HUES64 (cell line): ENCODE results near the gene GRAMD2B.
A peak's percentile ranks its signal among the peaks of the same experiment; 100 is the strongest.
"Not testable (repeated sequence)": the region's sequence is repeated elsewhere in the genome, so short reads cannot be mapped to it uniquely, and the experiment has no call there.

Experiments used
- H3K27ac ChIP-seq: 2 replicates; pipeline ENCODE4 v1.7.0; 2013; ENCODE audit warnings: low read depth, low read length, inconsistent platforms
- H3K27me3 ChIP-seq: 2 replicates; pipeline ENCODE4 v1.6.1; 2013; ENCODE audit warnings: mild to moderate bottlenecking, low read length; ENCODE audit not compliant: insufficient read depth
- H3K36me3 ChIP-seq: 2 replicates; pipeline ENCODE4 v1.6.1; 2013; ENCODE audit warnings: mild to moderate bottlenecking, low read length; ENCODE audit not compliant: insufficient read depth
- H3K4me1 ChIP-seq: 2 replicates; pipeline ENCODE4 v1.6.1; 2013; ENCODE audit warnings: mild to moderate bottlenecking, low read length, moderate library complexity; ENCODE audit not compliant: insufficient read depth
- H3K4me3 ChIP-seq: 2 replicates; pipeline ENCODE4 v1.5.1; 2013; ENCODE audit warnings: mild to moderate bottlenecking, low read length, moderate library complexity
- H3K9ac ChIP-seq: 2 replicates; pipeline ENCODE4 v1.6.1; 2013; ENCODE audit warnings: mild to moderate bottlenecking, low read depth, low read length
- H3K9me3 ChIP-seq: 2 replicates; pipeline ENCODE4 v1.6.1; 2013; ENCODE audit warnings: low read depth, low read length; ENCODE audit not compliant: insufficient read depth
- WGBS: fragments of 150-250, 120-280 bp; methylation state at CpG from one replicate; pipeline ENCODE4 v1.1.7; 2013; ENCODE audit warnings: missing lambda C conversion rate; 5-methylcytosine and 5-hydroxymethylcytosine counted together

The GRAMD2B gene

DNA sequence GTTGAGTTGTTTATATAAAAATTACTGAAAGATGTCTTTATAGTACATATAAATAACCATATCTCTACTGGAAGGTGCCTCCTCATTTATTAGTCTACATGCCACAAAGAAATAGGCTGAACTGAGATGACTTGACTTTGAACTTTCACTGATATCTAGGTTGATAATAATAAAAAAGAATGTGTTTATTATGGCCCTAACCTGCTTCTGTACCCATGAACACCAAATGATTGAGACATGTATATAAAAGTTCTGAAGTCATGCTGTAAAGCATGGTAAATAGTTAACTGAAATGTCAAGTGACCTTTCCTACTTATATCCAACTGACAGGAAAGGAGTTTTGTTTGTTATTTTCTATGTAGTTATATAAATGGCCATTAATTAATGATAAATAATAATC lies 33.2 kb upstream of the GRAMD2B start:
- Histone ChIP-seq H3K27ac (no peak overlapping the region), H3K27me3 (no peaks in the 10 kb centered on the region), H3K9ac (no peak overlapping the region), H3K36me3 (no peaks in the 10 kb centered on the region), H3K4me3 (no peak overlapping the region), H3K4me1 (peaks cover 11% of the 10 kb centered on the region; the same call in 1 of the 2 replicates), H3K9me3 (peaks cover 6% of the 10 kb centered on the region; the same call in 1 of the 2 replicates)

- Histone ChIP-seq H3K9me3 (peaks cover 6% of the 10 kb centered on the region; the same call in 1 of the 2 replicates), H3K27ac (no peak overlapping the region), H3K4me3 (no peak overlapping the region), H3K27me3 (no peaks in the 10 kb centered on the region), H3K36me3 (no peaks in the 10 kb centered on the region), H3K4me1 (peaks cover 12% of the 10 kb centered on the region; the same call in 1 of the 2 replicates), H3K9ac (no peak overlapping the region)
- no CpG with 5 or more reads among the region's 1 CpG for WGBS
Measured at GRCh38 chr5:126391386-126391785, 31.8 kb upstream of the GRAMD2B start.

GRCh38 chr5:126394211-126394788 lies 28.9 kb upstream of the GRAMD2B start:
- Histone ChIP-seq H3K4me1 (peaks cover 12% of the 10 kb centered on the region; the same call in 1 of the 2 replicates), H3K9ac (no peak overlapping the region), H3K27ac (no peak overlapping the region), H3K36me3 (no peaks in the 10 kb centered on the region), H3K9me3 (peaks cover 11% of the 10 kb centered on the region; the same call in 1 of the 2 replicates), H3K4me3 (no peak overlapping the region), H3K27me3 (no peaks in the 10 kb centered on the region)
- 80% methylated on average over 7 of the region's 7 CpGs for WGBS

- Histone ChIP-seq H3K27me3 (no peaks in the 10 kb centered on the region), H3K9ac (no peak overlapping the region), H3K27ac (no peak overlapping the region), H3K9me3 (peaks cover 19% of the 10 kb centered on the region), H3K36me3 (no peaks in the 10 kb centered on the region), H3K4me3 (no peak overlapping the region), H3K4me1 (peaks cover 12% of the 10 kb centered on the region; the same call in 1 of the 2 replicates)
- 73% methylated on average over 2 of the region's 2 CpGs for WGBS
Measured at GRCh38 chr5:126395198-126395597, 28.0 kb upstream of the GRAMD2B start.

DNA sequence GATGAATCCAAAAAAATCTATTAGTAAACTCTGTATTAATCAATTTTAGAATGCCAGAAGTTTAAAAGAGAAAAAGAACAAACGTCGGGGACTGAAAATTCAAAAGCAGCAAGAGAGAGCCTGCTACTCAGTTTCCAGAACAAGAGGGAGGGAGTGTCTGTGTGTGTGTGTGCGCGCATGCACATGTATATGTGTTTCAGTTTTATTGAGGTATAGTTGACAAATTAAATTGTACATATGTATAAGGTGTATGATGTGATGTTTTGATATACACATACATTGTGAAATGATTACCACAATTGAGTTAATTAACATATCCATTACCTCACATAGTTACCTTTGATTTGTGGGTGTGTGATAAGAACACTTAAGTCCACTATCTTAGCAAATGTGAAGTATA lies 27.6 kb upstream of the GRAMD2B start:
- H3K4me3 ChIP-seq = no peak overlapping the region
- H3K36me3 ChIP-seq = no peaks in the 10 kb centered on the region
- H3K27me3 ChIP-seq = no peaks in the 10 kb centered on the region
- H3K9ac ChIP-seq = no peak overlapping the region
- H3K9me3 ChIP-seq = peaks cover 23% of the 10 kb centered on the region
- WGBS = 79% methylated on average over 4 of the region's 4 CpGs
- no peak overlapping the region for H3K27ac ChIP-seq
- peaks cover 12% of the 10 kb centered on the region; the same call in 1 of the 2 replicates for H3K4me1 ChIP-seq

GRCh38 chr5:126396721-126397120 lies 26.5 kb upstream of the GRAMD2B start:
- not testable (repeated sequence) for H3K9ac ChIP-seq, H3K27me3 ChIP-seq, H3K27ac ChIP-seq, H3K36me3 ChIP-seq, H3K4me3 ChIP-seq
- WGBS = 91% methylated on average over 1 of the region's 1 CpG
- H3K9me3 ChIP-seq = peaks cover 27% of the 10 kb centered on the region
- H3K4me1 ChIP-seq = peaks cover 12% of the 10 kb centered on the region; the same call in 1 of the 2 replicates

DNA sequence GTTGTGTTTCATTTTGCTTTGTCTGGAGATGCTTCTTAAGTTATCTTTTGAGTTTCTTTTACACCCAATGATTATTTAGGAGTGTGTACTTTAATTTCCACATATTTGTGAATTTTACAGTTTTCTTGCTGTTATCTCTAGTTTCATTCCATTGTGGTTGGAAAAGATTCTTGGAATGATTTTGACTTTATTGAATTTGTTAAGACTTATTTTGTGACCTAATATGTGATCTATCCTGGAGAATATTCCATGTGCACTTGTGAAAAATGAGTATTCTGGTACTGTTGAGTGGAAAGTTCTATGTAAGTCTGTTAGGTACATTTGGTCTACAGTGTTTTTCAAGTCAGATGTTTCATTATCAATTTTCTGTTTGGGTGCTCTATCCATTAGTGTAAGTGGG lies 24.4 kb upstream of the GRAMD2B start:
- Histone ChIP-seq H3K36me3 (no peaks in the 10 kb centered on the region), H3K4me3 (no peak overlapping the region), H3K9ac (no peak overlapping the region), H3K27ac (no peak overlapping the region), H3K27me3 (no peaks in the 10 kb centered on the region), H3K4me1 (peaks cover 18% of the 10 kb centered on the region; the same call in 1 of the 2 replicates), H3K9me3 (peaks cover 31% of the 10 kb centered on the region)

DNA sequence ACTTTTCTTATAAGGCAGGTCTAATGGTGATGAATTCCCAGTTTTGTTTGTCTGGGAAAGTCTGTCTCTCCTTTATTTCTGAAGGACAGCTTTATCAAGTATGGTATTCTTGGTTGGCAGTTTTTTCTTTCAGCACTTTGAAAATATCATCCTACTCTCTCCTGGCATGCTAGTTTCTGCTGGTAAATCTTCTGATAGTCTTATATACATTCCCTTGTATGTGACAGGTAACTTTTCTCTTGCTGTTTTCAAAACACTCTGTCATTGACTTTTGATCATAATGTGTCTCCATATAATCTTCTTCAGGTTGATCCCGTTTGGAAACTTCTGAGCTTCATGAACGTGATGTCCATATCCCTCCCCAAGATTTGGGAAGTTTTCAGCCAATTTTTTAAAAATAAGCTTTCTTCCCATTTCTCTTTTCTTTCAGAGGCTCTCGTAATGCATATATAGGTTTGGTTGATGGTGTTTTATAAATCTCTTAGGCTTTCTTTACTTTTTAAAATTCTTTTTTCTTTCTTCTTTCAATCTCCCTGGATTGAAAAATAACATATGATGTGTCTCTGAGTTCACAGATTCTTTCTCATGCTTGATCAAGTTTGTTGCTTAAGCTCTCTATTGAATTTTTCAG lies 22.5 kb upstream of the GRAMD2B start:
- Histone ChIP-seq H3K27ac (no peak overlapping the region), H3K4me3 (no peak overlapping the region), H3K9me3 (peaks cover 31% of the 10 kb centered on the region), H3K9ac (no peak overlapping the region), H3K4me1 (peaks cover 17% of the 10 kb centered on the region), H3K27me3 (no peaks in the 10 kb centered on the region), H3K36me3 (no peaks in the 10 kb centered on the region)
- 82% methylated on average over 2 of the region's 3 CpGs for WGBS

GRCh38 chr5:126402621-126403555 lies 20.3 kb upstream of the GRAMD2B start:
- WGBS = 100% methylated on average over 1 of the region's 2 CpGs
- no peaks in the 10 kb centered on the region for H3K36me3 ChIP-seq
- H3K27ac ChIP-seq = no peak overlapping the region
- H3K27me3 ChIP-seq = no peaks in the 10 kb centered on the region
- no peak overlapping the region for H3K4me3 ChIP-seq
- no peak overlapping the region for H3K9ac ChIP-seq
- peaks cover 31% of the 10 kb centered on the region for H3K9me3 ChIP-seq
- H3K4me1 ChIP-seq = peaks cover 14% of the 10 kb centered on the region

DNA sequence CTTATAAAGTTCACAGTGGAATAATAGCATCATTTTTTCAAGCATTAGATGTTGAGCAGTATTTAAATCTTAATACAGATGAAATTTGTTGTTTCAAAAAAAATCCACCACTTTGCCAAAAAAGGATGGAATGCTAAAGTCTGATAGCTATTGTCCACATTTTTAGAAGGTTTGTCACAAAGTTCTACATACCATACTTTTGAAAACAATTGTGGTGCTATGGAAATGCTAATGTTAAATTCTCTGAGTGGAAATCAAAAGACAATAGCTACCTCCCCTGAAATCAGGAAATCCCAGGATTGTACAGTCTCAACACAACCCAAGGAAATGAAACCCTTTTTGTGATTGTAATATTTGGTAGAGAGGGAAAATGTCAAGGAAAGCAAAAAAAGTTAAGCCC lies 19.3 kb upstream of the GRAMD2B start:
- peak overlapping the region; percentile 60; the same call in 1 of the 2 replicates for H3K27ac ChIP-seq
- H3K36me3 ChIP-seq = no peaks in the 10 kb centered on the region
- H3K4me1 ChIP-seq = peaks cover 14% of the 10 kb centered on the region
- H3K9ac ChIP-seq = no peak overlapping the region
- H3K27me3 ChIP-seq = no peaks in the 10 kb centered on the region
- H3K4me3 ChIP-seq = no peak overlapping the region
- peaks cover 30% of the 10 kb centered on the region for H3K9me3 ChIP-seq

DNA sequence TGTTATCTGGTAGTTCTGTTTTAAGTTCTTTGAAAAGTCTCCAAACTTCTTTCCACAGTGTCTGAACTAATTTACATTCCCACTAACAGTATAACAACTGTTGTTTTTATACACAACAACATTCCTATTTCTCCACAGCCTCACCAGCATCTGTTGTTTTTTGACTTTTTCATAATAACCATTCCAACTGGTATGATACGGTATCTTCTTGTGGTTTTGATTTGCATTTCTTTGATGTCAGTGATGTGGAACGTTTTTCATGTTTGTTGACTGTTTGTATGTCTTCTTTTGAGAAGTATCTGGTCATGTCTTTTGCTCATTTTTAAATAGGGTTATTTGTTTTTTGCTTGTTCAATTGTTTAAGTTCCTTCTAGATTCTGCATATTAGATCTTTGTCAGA lies 12.6 kb upstream of the GRAMD2B start:
- no peaks in the 10 kb centered on the region for H3K36me3 ChIP-seq
- H3K4me3 ChIP-seq = no peak overlapping the region
- WGBS = 86% methylated on average over 2 of the region's 2 CpGs
- no peak overlapping the region for H3K9ac ChIP-seq
- no peaks in the 10 kb centered on the region for H3K27me3 ChIP-seq
- no peak overlapping the region for H3K27ac ChIP-seq
- H3K9me3 ChIP-seq = no peaks in the 10 kb centered on the region
- H3K4me1 ChIP-seq = no peaks in the 10 kb centered on the region
